Uterus (tissue), 2 donors: ENCODE results near the gene XRN1.

Source experiments
- CTCF ChIP-seq, 4 experiments: fragments of 200-600 bp in 2 of 4; fragments of 450-650 bp in 2 of 4; sonication (generic) in 2 of 4; IDR thresholded peaks; one replicate each; pipeline ENCODE4 v1.5.1; 2016 to 2019; ENCODE audit warnings: antibody characterized with exemption in 4 of 4, mild to moderate bottlenecking in 2 of 4, moderate library complexity in 1 of 4
- POLR2A ChIP-seq, 2 donors: fragments of 450-650 bp; IDR thresholded peaks; one replicate each; pipeline ENCODE4 v1.6.1; 2016; ENCODE audit warnings: antibody characterized with exemption in 2 of 2, mild to moderate bottlenecking in 1 of 2, moderate library complexity in 1 of 2

- no peak for TF ChIP-seq CTCF (IDR thresholded peaks at IDR 0.05)
- no peak for TF ChIP-seq POLR2A (IDR thresholded peaks at IDR 0.05)
Observed at GRCh38 chr3:142459096-142459495, 11.3 kb upstream of the XRN1 start.
